Retinal pigment epithelial cell (primary cell): Measurements from ENCODE around the gene DHDDS.
"Not testable (repeated sequence)": the region's sequence is repeated elsewhere in the genome, so short reads cannot be mapped to it uniquely, and the experiment has no call there.

Experiments
- DNase-seq: peaks from one replicate; pipeline ENCODE4 v3.0.0-alpha.2; 2010; ENCODE audit warnings: low read depth
- H3K4me3 ChIP-seq: 2 replicates; pipeline ENCODE4 v1.5.1; 2011; ENCODE audit warnings: mild to moderate bottlenecking, low read length, control low read depth, moderate library complexity
- CTCF ChIP-seq: conservative IDR thresholded peaks from 2 replicates; pipeline ENCODE4 v1.5.1; 2011; ENCODE audit warnings: low read depth, low read length, control low read depth, inconsistent platforms

DHDDS gene

GRCh38 chr1:26431979-26432695 is at the start of gene DHDDS:
Gene DHDDS, plus strand, starts transcription at chr1:26432321. Its CDS starts 625 bp downstream, at chr1:26432946.
- peak; percentile 88 for DNase-seq
- TF ChIP-seq CTCF = no peak

GRCh38 chr1:26384076-26384475 is 48.0 kb upstream of the DHDDS start:
- TF ChIP-seq CTCF = no peak
- DNase-seq = no peak

More at GRCh38 chr1:26431979-26432695, at the start of gene DHDDS:
- H3K4me3 ChIP-seq = peak within 1 kb of the TSS; percentile 71

GRCh38 chr1:26385063-26385462 is 47.1 kb upstream of the DHDDS start:
- H3K4me3 ChIP-seq, DNase-seq: not testable (repeated sequence)

More at GRCh38 chr1:26384076-26384475, 48.0 kb upstream of the DHDDS start:
- H3K4me3 ChIP-seq = no peak overlapping the region

GRCh38 chr1:26387447-26387846 is 44.7 kb upstream of the DHDDS start:
- no peak for DNase-seq
- no peak overlapping the region for H3K4me3 ChIP-seq
- no peak for TF ChIP-seq CTCF

- DNase-seq = no peak
- no peak overlapping the region for H3K4me3 ChIP-seq
- TF ChIP-seq CTCF = no peak
These were observed 43.2 kb upstream of the DHDDS start for GRCh38 chr1:26388791-26389445.

GRCh38 chr1:26389604-26390247 is 42.4 kb upstream of the DHDDS start:
- DNase-seq = no peak
- no peak for TF ChIP-seq CTCF
- H3K4me3 ChIP-seq = no peak overlapping the region

GRCh38 chr1:26391450-26391849 is 40.7 kb upstream of the DHDDS start:
- peak; percentile 43 for DNase-seq
- no peak overlapping the region for H3K4me3 ChIP-seq
- peak; percentile 87 for TF ChIP-seq CTCF
